Astrocyte (in vitro differentiated cells and primary cell): ENCODE results near the gene CFD. TPM values are rescaled to one million over a fixed set of nuclear protein-coding genes. Genes with fewer than 3 reads are reported as not detected.
"Not testable (repeated sequence)": the region's sequence is repeated elsewhere in the genome, so short reads cannot be mapped to it uniquely, and the experiment has no call there.

Experiments
- DNase-seq: peaks from one replicate; pipeline ENCODE4 v3.0.0-alpha.2; 2010; ENCODE audit warnings: low read depth
- FAIRE-seq: peaks from 2 replicates; lab custom pipeline; 2011; peaks lifted over from hg19 to GRCh38; lab: Jason Lieb, UNC
- H2AFZ ChIP-seq: 2 replicates; pipeline ENCODE4 v1.6.0; 2012; ENCODE audit warnings: low read depth, low read length, inconsistent platforms
- H3K27ac ChIP-seq: 2 replicates; pipeline ENCODE4 v1.5.1; 2011; ENCODE audit warnings: low read depth, low read length, inconsistent platforms
- H3K27me3 ChIP-seq: 2 replicates; pipeline ENCODE4 v1.6.0; 2011; ENCODE audit warnings: low read length, inconsistent platforms; ENCODE audit not compliant: insufficient read depth
- H3K36me3 ChIP-seq: 2 replicates; pipeline ENCODE4 v1.5.1; 2011; ENCODE audit warnings: low read length, inconsistent platforms; ENCODE audit not compliant: insufficient read depth
- H3K4me1 ChIP-seq: 2 replicates; pipeline ENCODE4 v1.5.1; 2011; ENCODE audit warnings: low read length, inconsistent platforms; ENCODE audit not compliant: insufficient read depth
- H3K4me2 ChIP-seq: 2 replicates; pipeline ENCODE4 v1.6.0; 2012; ENCODE audit warnings: low read length, inconsistent platforms
- H3K4me3 ChIP-seq: 2 replicates; pipeline ENCODE4 v1.5.1; 2011; ENCODE audit warnings: low read depth, mild to moderate bottlenecking, low read length, inconsistent platforms; ENCODE audit not compliant: insufficient read depth
- H3K79me2 ChIP-seq: 2 replicates; pipeline ENCODE4 v1.6.0; 2012; ENCODE audit warnings: mild to moderate bottlenecking, low read length, inconsistent platforms; ENCODE audit not compliant: insufficient read depth
- H3K9ac ChIP-seq: 2 replicates; pipeline ENCODE4 v1.6.0; 2012; ENCODE audit warnings: mild to moderate bottlenecking, low read length, inconsistent platforms
- H3K9me3 ChIP-seq: 2 replicates; pipeline ENCODE4 v1.5.1; 2012; ENCODE audit warnings: low read depth, mild to moderate bottlenecking, low read length, inconsistent platforms; ENCODE audit not compliant: insufficient read depth
- H4K20me1 ChIP-seq: 2 replicates; pipeline ENCODE4 v1.6.0; 2012; ENCODE audit warnings: low read length, inconsistent platforms; ENCODE audit not compliant: insufficient read depth
- H3K27ac Mint-ChIP-seq: one replicate; pipeline ENCODE4 v1.8.0; 2021; ENCODE audit warnings: mild to moderate bottlenecking, mixed read lengths; ENCODE audit not compliant: unreplicated experiment
- H3K27me3 Mint-ChIP-seq: one replicate; pipeline ENCODE4 v1.8.0; 2021; ENCODE audit warnings: low read depth, mixed read lengths; ENCODE audit not compliant: unreplicated experiment
- H3K36me3 Mint-ChIP-seq: one replicate; pipeline ENCODE4 v1.8.0; 2021; ENCODE audit warnings: low read depth, mixed read lengths; ENCODE audit not compliant: unreplicated experiment
- H3K4me1 Mint-ChIP-seq: one replicate; pipeline ENCODE4 v1.8.0; 2021; ENCODE audit warnings: low read depth, mixed read lengths; ENCODE audit not compliant: unreplicated experiment
- H3K4me3 Mint-ChIP-seq: one replicate; pipeline ENCODE4 v1.8.0; 2021; ENCODE audit warnings: mild to moderate bottlenecking, moderate library complexity, mixed read lengths; ENCODE audit not compliant: unreplicated experiment
- H3K9me3 Mint-ChIP-seq: one replicate; pipeline ENCODE4 v1.8.0; 2021; ENCODE audit warnings: mild to moderate bottlenecking, mixed read lengths; ENCODE audit not compliant: unreplicated experiment
- CTCF ChIP-seq: IDR thresholded peaks from 2 replicates; pipeline ENCODE4 v1.5.1; 2011; ENCODE audit warnings: low read depth, mild to moderate bottlenecking, inconsistent platforms, low read length, moderate library complexity; ENCODE audit not compliant: insufficient read depth
- EZH2 ChIP-seq: IDR thresholded peaks from 2 replicates; pipeline ENCODE4 v1.6.1; 2012; ENCODE audit warnings: mild to moderate bottlenecking, low read length, inconsistent platforms; ENCODE audit not compliant: insufficient read depth
- total RNA-seq: library from RNA; stranded (reverse); gene quantifications from 2 replicates; pipeline ENCODE4 v1.2.1, GENCODE V29; 2021

CFD gene
- total RNA-seq, 1 donor from 2014 or later, result 0.59 TPM

GRCh38 chr19:852136-853013 lies 7.1 kb upstream of the CFD start, which contains the start of gene ELANE:
Gene ELANE, plus strand, starts transcription at chr19:852303. Its CDS starts 26 bp downstream, at chr19:852329.
- Mint-ChIP-seq H3K27me3 (peaks cover 4% of the 10 kb centered on the region), H3K36me3 (no peaks in the 10 kb centered on the region), H3K4me3 (no peak within 1 kb of the TSS), H3K9me3 (no peaks in the 10 kb centered on the region), H3K27ac (no peak within 1 kb of the TSS), H3K4me1 (no peaks in the 10 kb centered on the region)
- Histone ChIP-seq H4K20me1 (no peaks in the 10 kb centered on the region), H3K4me1 (no peaks in the 10 kb centered on the region), H3K36me3 (no peaks in the 10 kb centered on the region), H3K27me3 (peaks cover 3% of the 10 kb centered on the region), H3K27ac (no peak within 1 kb of the TSS), H2AFZ (no peak within 1 kb of the TSS), H3K4me2 (no peak within 1 kb of the TSS), H3K9me3 (no peaks in the 10 kb centered on the region), H3K9ac (no peak within 1 kb of the TSS), H3K4me3 (no peak within 1 kb of the TSS), H3K79me2 (no peaks in the 10 kb centered on the region)
- no peak for TF ChIP-seq CTCF
- peak; percentile 56 for TF ChIP-seq EZH2
- no peak for DNase-seq
- no peak for FAIRE-seq

GRCh38 chr19:853014-853585 lies 6.4 kb upstream of the CFD start:
- no peak overlapping the region for H2AFZ ChIP-seq
- Mint-ChIP-seq H3K36me3 (no peaks in the 10 kb centered on the region), H3K27ac (no peak overlapping the region), H3K27me3 (peaks cover 7% of the 10 kb centered on the region), H3K4me3 (no peak overlapping the region), H3K9me3 (no peaks in the 10 kb centered on the region), H3K4me1 (no peaks in the 10 kb centered on the region)
- H3K9me3 ChIP-seq, result no peaks in the 10 kb centered on the region
- H3K27me3 ChIP-seq, result no peaks in the 10 kb centered on the region
- H4K20me1 ChIP-seq, result no peaks in the 10 kb centered on the region
- H3K36me3 ChIP-seq, result no peaks in the 10 kb centered on the region
- no peaks in the 10 kb centered on the region for H3K79me2 ChIP-seq
- H3K4me2 ChIP-seq, result no peak overlapping the region
- no peak for TF ChIP-seq CTCF
- TF ChIP-seq EZH2, result no peak
- no peak overlapping the region for H3K4me3 ChIP-seq
- H3K9ac ChIP-seq, result no peak overlapping the region
- no peak for DNase-seq
- no peak for FAIRE-seq
- H3K27ac ChIP-seq, result no peak overlapping the region
- H3K4me1 ChIP-seq, result no peaks in the 10 kb centered on the region

GRCh38 chr19:853614-854220 lies 5.7 kb upstream of the CFD start:
- H3K4me3 Mint-ChIP-seq, H3K27me3 ChIP-seq, H3K9ac ChIP-seq, H3K4me3 ChIP-seq, H3K9me3 Mint-ChIP-seq, H3K4me2 ChIP-seq, H3K27ac ChIP-seq, H3K36me3 ChIP-seq, H4K20me1 ChIP-seq, DNase-seq, H3K4me1 ChIP-seq, H3K4me1 Mint-ChIP-seq, H3K9me3 ChIP-seq, H3K36me3 Mint-ChIP-seq, H3K79me2 ChIP-seq, FAIRE-seq, H3K27ac Mint-ChIP-seq, H2AFZ ChIP-seq: not testable (repeated sequence)
- peaks cover 10% of the 10 kb centered on the region for H3K27me3 Mint-ChIP-seq
